MM.1S (cell line): Measurements from ENCODE around the gene DNAJC22.
"Not testable (repeated sequence)": the region's sequence is repeated elsewhere in the genome, so short reads cannot be mapped to it uniquely, and the experiment has no call there.

ENCODE experiments used
- DNase-seq: peaks from one replicate; pipeline ENCODE4 v3.0.0-alpha.2; 2015
- H2AFZ ChIP-seq: fragments of 300-600 bp; sonication (generic); 2 replicates; pipeline ENCODE4 v1.6.0; 2016; ENCODE audit warnings: antibody characterized with exemption, low read length
- H3F3A ChIP-seq: fragments of 300-600 bp; sonication (generic); 2 replicates; pipeline ENCODE4 v1.6.1; 2016; ENCODE audit warnings: mild to moderate bottlenecking, antibody characterized with exemption, low read length, moderate library complexity, mixed read lengths; ENCODE audit not compliant: insufficient read depth
- H3K27ac ChIP-seq: fragments of 300-600 bp; sonication (generic); 2 replicates; pipeline ENCODE4 v1.5.1; 2016; ENCODE audit warnings: mild to moderate bottlenecking, low read length
- H3K27me3 ChIP-seq: fragments of 300-600 bp; sonication (generic); replicated peaks from 2 replicates; pipeline ENCODE4 v1.6.0; 2016; ENCODE audit warnings: low read length; ENCODE audit not compliant: insufficient read depth
- H3K36me3 ChIP-seq: fragments of 300-600 bp; sonication (generic); replicated peaks from 2 replicates; pipeline ENCODE4 v1.6.1; 2016; ENCODE audit warnings: mild to moderate bottlenecking, low read length, mixed read lengths; ENCODE audit not compliant: insufficient read depth
- H3K4me1 ChIP-seq: fragments of 300-600 bp; sonication (generic); 2 replicates; pipeline ENCODE4 v1.6.1; 2016; ENCODE audit warnings: low read length, mixed read lengths
- H3K4me2 ChIP-seq: fragments of 300-600 bp; sonication (generic); 2 replicates; pipeline ENCODE4 v1.6.0; 2016; ENCODE audit warnings: low read depth, low read length
- H3K4me3 ChIP-seq: fragments of 300-600 bp; sonication (generic); 2 replicates; pipeline ENCODE4 v1.5.1; 2016; ENCODE audit warnings: low read length, mixed read lengths
- H3K79me2 ChIP-seq: fragments of 300-600 bp; sonication (generic); 2 replicates; pipeline ENCODE4 v1.6.1; 2016; ENCODE audit warnings: mixed run types, low read length, mixed read lengths
- H3K9ac ChIP-seq: fragments of 300-600 bp; sonication (generic); 2 replicates; pipeline ENCODE4 v1.6.1; 2016; ENCODE audit warnings: low read length, mixed read lengths
- H3K9me2 ChIP-seq: fragments of 300-600 bp; sonication (generic); replicated peaks from 2 replicates; pipeline ENCODE4 v1.6.1; 2016; ENCODE audit warnings: mild to moderate bottlenecking, low read length, mixed read lengths; ENCODE audit not compliant: insufficient read depth
- H3K9me3 ChIP-seq: fragments of 300-600 bp; sonication (generic); replicated peaks from 2 replicates; pipeline ENCODE4 v1.6.1; 2016; ENCODE audit warnings: mild to moderate bottlenecking, low read length, mixed read lengths; ENCODE audit not compliant: insufficient read depth
- H4K20me1 ChIP-seq: fragments of 300-600 bp; sonication (generic); 2 replicates; pipeline ENCODE4 v1.6.1; 2016; ENCODE audit warnings: mild to moderate bottlenecking, low read length, moderate library complexity, mixed read lengths; ENCODE audit not compliant: insufficient read depth
- CTCF ChIP-seq: fragments of 300-600 bp; sonication (generic); IDR thresholded peaks from 2 replicates; pipeline ENCODE4 v1.5.1; 2016; ENCODE audit warnings: antibody characterized with exemption, low read length, mixed read lengths
- EZH2 ChIP-seq: fragments of 300-600 bp; sonication (generic); optimal IDR thresholded peaks from 2 replicates; pipeline ENCODE3; 2017; ENCODE audit warnings: low read depth, mild to moderate bottlenecking, antibody characterized with exemption, low read length, mixed read lengths
- EZH2phosphoT487 ChIP-seq: fragments of 300-600 bp; sonication (generic); IDR thresholded peaks from 2 replicates; pipeline ENCODE4 v1.6.1; 2018; ENCODE audit warnings: antibody characterized with exemption, low read length

DNAJC22 gene

GRCh38 chr12:49309386-49309785 lies 37.3 kb upstream of the DNAJC22 start:
- Histone ChIP-seq H3F3A (no peaks in the 10 kb centered on the region), H3K9me2 (no peaks in the 10 kb centered on the region), H3K27me3 (no peaks in the 10 kb centered on the region), H3K4me3 (no peak overlapping the region), H3K79me2 (no peaks in the 10 kb centered on the region), H4K20me1 (no peaks in the 10 kb centered on the region), H3K4me1 (no peaks in the 10 kb centered on the region; the same call in 1 of the 2 replicates), H3K9ac (no peak overlapping the region), H2AFZ (no peak overlapping the region), H3K9me3 (no peaks in the 10 kb centered on the region), H3K36me3 (no peaks in the 10 kb centered on the region), H3K4me2 (no peak overlapping the region), H3K27ac (no peak overlapping the region)
- DNase-seq: no peak
- TF ChIP-seq CTCF (no peak), EZH2 (no peak), EZH2phosphoT487 (no peak)

- not testable (repeated sequence) for H3K9me2 ChIP-seq, H3K9ac ChIP-seq, H3K4me2 ChIP-seq, DNase-seq, H3K9me3 ChIP-seq, H3F3A ChIP-seq, H3K4me1 ChIP-seq, H2AFZ ChIP-seq, H3K27ac ChIP-seq, H4K20me1 ChIP-seq, H3K79me2 ChIP-seq, H3K4me3 ChIP-seq, H3K27me3 ChIP-seq, H3K36me3 ChIP-seq
Measured at GRCh38 chr12:49310451-49311000, 36.2 kb upstream of the DNAJC22 start.

GRCh38 chr12:49314811-49315210 lies 31.9 kb upstream of the DNAJC22 start:
- no peak overlapping the region for H3K27ac ChIP-seq
- TF ChIP-seq EZH2phosphoT487 (no peak), EZH2 (no peak), CTCF (no peak)
- no peaks in the 10 kb centered on the region for H3K9me3 ChIP-seq
- no peaks in the 10 kb centered on the region for H3K79me2 ChIP-seq
- no peak overlapping the region for H2AFZ ChIP-seq
- H3K9ac ChIP-seq: no peak overlapping the region
- DNase-seq: no peak
- H3K36me3 ChIP-seq: no peaks in the 10 kb centered on the region
- H4K20me1 ChIP-seq: no peaks in the 10 kb centered on the region
- no peak overlapping the region for H3K4me3 ChIP-seq
- no peak overlapping the region for H3K4me2 ChIP-seq
- H3K27me3 ChIP-seq: no peaks in the 10 kb centered on the region
- no peaks in the 10 kb centered on the region for H3F3A ChIP-seq
- H3K4me1 ChIP-seq: no peaks in the 10 kb centered on the region
- no peaks in the 10 kb centered on the region for H3K9me2 ChIP-seq

- not testable (repeated sequence) for H3K27me3 ChIP-seq, H3K36me3 ChIP-seq, H3K9ac ChIP-seq, H3K9me3 ChIP-seq, DNase-seq, H3K4me2 ChIP-seq, H4K20me1 ChIP-seq, H3K79me2 ChIP-seq, H3F3A ChIP-seq, H3K4me3 ChIP-seq, H2AFZ ChIP-seq, H3K4me1 ChIP-seq, H3K27ac ChIP-seq, H3K9me2 ChIP-seq
Measured at GRCh38 chr12:49317118-49317517, 29.6 kb upstream of the DNAJC22 start.

GRCh38 chr12:49320411-49321103 lies 26.1 kb upstream of the DNAJC22 start:
- H3F3A ChIP-seq, H3K9me2 ChIP-seq, H3K4me3 ChIP-seq, DNase-seq, H3K4me2 ChIP-seq, H3K27ac ChIP-seq, H2AFZ ChIP-seq, H4K20me1 ChIP-seq, H3K27me3 ChIP-seq, H3K36me3 ChIP-seq, H3K9me3 ChIP-seq, H3K4me1 ChIP-seq, H3K9ac ChIP-seq: not testable (repeated sequence)
- peaks cover 13% of the 10 kb centered on the region for H3K79me2 ChIP-seq
